ENCODE results near the gene COG6.

Gene COG6

DNA sequence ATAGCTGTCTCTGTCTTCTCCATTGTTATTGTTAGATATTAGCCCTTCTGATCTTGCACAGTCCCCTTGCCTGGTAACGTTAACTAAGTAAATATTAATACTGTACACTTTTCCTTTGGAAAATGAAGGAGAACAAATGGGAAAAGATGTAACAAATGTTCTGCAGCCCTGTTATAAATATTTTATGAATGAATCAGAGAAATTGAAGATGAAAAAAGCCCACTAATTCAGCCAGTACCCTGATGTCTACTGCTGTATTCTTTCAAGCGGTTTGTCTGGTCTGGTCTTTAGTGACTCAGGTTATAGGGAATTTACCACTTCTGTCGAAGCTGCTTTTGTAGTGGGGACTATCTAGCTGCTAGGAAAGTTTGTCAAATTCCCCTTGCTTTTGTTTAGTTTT, 121.0 kb downstream of the COG6 start:
- no peak for DNase-seq

DNA sequence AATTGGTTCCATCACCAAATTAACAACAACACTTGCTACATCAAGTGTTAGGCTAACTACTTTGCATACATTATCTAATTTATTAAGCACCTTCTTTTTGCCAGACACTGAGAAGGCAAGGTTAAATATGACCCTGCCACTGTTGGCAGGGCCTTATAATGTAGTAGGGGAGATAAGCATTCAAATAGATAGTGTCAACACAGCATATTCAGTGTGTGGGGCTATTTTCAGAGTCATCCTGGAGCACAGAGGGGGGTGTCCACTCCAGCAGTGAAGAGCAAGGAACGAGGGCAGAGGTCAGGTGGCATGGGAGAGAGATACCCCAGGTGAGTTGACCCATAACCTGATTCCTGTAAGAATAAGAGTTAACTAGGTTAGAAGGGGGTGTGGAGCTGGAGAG, 121.6 kb downstream of the COG6 start:
- DNase-seq, result no peak

DNA sequence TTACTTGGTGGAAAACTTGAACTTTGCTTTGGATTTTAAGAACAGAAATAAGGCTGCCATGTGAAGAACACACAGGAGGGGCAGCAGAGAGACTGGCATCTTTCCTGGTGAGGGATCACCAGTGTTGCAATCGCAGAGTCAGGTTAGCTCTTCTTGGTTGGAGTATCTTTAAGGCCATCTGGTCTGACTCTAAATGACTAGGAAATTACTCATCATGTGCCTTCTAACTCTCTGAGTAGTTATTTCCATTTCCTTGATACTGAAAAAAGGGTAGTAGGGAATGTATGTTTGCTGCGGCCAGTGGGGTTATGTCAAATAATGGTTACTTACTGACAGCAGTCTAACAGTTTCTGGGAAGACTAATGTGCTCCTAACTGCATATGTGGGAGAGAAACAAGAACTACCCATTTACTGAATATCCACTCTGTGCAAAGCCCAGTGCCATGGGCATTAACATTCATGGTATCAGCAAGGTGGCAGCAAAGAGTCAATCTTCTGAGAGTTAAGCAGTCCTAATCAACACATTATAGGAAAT, 122.1 kb downstream of the COG6 start:
- no peak for DNase-seq

DNA sequence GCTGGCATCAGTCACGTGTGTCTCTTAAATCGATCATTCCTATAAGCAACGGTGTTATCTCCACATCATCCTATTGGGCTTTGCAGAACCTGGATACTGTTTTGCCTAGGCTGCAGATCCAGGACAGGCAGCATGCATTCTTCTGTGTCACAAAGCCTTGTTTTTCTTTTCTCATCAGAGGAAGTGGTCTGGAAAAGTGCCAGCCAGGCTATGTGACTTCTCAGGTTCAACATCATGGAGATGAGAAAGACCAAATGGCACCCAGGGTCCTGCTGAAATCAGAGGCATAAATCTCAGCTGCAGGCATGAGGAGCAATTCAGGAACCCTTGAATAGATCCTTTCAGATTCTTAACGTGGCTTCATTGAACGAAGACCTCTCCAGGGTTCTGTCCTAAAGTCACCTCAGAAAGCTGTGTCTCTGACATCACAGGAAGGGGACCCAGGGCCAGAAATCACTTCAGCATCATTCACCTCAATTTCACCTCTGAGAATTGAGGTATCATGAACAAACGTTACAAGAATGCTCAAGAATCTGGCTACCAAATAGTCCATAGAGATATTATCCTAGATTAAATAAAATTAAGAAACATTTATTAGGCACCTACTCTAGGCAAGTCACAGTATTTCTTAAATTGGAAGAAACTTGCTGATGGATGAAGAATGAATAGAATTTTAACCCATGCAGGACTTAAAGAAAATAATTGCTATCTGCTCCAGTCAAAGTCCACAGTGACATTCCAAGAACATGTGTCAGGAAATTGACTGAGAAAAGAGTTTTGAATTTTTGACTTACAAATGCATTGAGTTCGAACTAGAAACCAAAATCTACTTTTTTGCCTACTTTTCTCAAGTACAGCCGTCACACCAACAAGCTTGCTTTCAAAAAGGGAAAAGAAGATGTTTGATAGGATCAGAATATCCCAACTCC, 124.1 kb downstream of the COG6 start:
- no peak for DNase-seq

DNA sequence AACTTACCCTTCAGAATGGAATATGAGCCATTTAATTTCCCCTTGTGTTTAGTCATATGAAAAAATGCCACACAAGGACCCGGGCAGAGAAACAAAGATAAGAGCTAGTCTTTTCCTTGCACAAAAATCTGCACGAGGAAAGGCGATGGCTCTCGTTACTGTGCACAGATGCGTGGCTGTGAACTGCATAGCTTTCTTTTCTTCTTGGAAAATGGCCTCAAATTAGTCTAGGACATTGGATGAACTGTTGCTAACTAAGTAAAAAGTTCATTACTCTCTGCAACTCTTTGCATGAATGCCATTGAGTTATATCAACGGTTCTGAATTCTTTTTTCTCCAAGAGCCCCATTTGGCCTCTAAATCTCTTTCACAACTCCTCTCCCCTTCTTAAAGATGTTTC, 125.2 kb downstream of the COG6 start:
- no peak for DNase-seq

DNA sequence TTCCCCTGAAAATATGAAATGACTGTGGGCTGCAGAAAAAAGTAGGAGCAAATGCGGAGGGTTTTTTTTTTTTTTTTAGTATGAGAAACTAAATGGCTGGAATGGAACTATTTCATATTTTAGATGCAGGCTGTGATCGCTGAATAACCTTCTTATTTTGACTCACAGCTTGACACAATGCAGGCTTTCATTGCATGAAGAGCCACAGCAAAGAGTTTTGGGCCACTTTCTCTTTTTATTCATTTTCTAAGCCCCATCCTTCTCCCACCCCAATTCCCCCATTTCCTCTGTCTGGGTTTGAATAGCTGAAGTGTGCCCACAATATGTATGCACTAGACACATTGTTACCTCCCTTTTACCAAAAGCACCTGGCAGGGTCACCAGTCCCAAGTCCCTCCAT, 125.9 kb downstream of the COG6 start:
- DNase-seq, result no peak

DNA sequence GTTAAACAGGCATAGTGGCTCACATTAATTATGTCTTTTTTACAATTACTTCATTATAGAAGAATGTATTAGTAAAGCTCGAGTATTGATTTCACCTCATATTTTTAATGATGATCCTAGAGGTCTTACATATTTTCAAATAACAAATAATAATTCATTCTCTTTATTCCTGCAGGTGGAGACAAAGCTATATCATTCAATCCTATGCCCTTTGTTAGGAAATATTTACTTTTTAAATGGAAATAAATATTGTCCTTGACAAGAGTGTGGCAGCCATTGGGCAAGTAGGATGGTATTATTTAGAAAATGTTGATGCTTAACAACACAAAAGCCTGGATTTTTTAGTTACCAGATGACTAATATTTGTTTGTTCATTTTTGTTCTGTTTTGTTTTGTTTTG, 127.6 kb downstream of the COG6 start:
- no peak for DNase-seq

DNA sequence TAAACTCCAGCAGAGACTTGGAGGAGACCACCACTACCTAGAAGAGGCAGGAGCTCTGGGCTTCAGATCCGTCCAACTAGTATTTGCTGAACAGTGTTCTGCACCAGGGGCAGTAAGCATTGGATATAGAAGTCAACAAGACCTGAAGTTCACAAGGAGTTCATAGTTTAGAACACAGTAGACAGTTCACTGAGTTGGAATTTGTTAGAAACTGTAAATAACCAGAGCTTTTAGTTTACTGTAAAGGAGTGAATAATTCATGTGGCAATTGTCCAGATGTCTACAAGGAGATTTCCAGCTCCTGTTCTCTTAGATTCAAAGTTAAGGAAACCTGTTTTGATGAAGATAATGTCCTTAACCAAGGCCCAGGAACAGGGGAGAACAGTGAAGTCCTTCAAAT, 128.9 kb downstream of the COG6 start:
- DNase-seq, result no peak

DNA sequence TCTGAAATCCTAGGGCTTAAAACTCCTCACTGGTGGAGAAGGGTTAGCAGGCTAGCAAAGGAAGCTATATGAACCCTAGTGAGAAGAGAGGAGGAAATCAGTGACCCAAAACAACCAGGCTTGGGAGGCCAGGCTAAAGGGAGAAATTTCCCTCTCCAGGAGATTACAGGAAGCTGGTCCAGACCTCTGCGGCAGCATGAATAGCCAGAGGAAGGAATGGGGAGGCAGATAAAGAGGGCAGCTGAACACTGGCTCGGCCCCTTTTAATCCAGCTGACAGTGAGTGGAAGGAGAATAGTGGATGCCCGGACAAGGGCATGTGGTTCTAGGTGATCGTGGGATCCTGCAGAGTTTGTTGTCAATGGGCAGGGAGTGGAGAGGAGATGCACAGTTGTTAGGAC, 130.6 kb downstream of the COG6 start:
- DNase-seq, result no peak

DNA sequence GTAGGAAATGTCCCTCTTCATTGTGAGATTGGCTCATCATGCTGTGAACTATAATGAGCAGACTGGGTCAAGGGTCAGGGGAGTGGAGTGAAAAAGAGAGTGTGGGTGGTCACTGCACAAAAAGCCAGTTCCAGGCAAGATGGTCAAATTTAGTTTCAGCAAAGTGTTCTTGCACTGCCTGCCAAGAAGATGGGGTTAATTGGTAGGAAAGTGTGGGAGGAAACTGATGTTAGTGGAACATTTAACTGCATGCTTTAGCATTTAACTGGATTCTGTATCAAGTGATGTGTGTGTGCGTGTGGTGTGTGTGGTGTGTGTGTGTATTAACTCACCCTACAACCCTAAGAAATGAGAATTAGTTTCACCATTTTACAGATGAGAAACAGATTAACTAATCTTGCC, 131.6 kb downstream of the COG6 start:
- no peak for DNase-seq

DNA sequence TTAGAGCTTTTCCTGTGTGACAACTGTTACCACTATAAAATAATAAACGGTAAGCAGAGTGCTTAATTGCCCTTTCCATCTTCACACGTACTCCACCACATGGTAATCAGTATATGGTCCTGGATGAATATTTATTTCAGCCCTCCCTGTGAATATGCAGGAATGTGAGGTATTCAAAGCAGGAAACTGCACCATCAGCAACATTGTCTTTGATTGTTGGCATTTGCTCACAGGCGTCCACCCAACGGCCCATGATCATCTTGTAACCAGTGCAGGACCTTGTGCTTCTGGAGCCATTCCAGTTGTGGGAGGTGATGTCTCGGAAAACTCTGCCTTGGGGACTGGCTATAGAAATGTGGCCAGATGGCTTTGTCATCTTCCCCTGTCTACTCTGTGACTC, 132.6 kb downstream of the COG6 start:
- no peak for DNase-seq

DNA sequence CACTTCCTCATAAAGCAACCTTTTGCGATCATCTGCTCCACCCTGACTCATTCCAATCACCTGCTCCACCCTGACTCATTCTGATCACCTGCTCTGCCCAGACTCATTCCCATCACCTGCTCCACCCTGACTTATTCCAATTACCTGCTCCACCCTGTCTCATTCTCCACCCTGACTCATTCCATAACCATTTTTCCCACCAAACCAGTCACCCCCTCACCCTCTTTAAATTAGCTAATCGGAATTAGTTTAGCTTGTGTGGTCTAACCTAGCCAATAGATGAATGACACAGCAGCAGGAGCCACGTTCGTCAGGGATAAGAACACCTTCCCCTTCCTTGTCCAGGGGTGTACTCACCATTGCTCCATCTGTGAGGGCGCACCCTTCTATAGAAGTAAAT, 134.0 kb downstream of the COG6 start:
- DNase-seq, result no peak
